ENCODE data around the gene BMPER.

DNA sequence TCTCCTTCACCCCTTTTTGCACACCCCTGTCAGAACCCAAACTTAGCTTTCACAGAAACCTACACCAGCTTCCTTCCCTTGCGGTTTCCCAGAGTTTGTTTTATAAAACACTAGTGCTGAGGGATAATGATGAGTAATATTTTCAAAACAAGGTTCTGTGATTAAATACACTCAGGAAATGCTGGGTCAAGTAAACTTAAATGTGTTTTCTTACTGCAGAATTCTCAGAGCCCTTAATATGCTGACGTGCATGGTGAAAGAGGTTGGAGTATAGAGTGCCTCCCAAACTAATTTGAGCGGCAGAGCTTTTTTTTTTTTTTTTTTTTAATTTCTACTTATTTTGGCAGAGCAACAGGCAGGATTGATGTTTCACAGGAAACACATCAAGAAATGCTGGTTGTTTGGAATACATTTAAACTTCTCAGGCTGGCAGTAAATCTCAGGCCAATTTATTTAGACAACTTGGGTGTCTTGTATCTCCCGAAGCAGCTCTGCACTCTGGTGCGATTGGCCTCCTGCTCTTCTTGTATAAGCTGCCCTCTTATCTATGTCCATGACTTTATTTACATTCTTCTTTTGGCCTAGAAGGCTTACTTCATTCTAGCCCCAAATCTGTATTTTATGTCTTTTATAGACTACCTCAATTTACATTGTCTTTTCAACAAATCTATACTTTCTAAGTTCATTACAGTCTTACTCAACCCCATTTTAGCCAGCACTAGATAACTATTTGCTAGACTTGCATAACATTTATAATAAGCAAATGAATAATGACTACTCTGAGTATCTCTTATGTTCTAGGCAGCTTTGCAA is 165.4 kb downstream of the BMPER start:
- TF ChIP-seq, protein P1, sequence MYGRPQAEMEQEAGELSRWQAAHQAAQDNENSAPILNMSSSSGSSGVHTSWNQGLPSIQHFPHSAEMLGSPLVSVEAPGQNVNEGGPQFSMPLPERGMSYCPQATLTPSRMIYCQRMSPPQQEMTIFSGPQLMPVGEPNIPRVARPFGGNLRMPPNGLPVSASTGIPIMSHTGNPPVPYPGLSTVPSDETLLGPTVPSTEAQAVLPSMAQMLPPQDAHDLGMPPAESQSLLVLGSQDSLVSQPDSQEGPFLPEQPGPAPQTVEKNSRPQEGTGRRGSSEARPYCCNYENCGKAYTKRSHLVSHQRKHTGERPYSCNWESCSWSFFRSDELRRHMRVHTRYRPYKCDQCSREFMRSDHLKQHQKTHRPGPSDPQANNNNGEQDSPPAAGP (tag by site-specific recombination; IDR thresholded peaks at IDR 0.05), result no peak
- no peak for TF ChIP-seq KLF1 (tag by site-specific recombination; IDR thresholded peaks at IDR 0.05)
- no peak for TF ChIP-seq ZFP41 (tag by site-specific recombination; IDR thresholded peaks at IDR 0.05; ENCODE audit: borderline replicate concordance)
